NT2/D1 (cell line): ENCODE measurements around the gene YWHAQ.

Experiments
- SUZ12 ChIP-seq: IDR thresholded peaks from 2 replicates; pipeline ENCODE4 v1.6.1; 2011; ENCODE audit not compliant: insufficient read length, insufficient read depth; ENCODE audit errors: extremely low read depth
- YY1 ChIP-seq: IDR thresholded peaks from 2 replicates; pipeline ENCODE4 v1.6.1; 2011; ENCODE audit not compliant: insufficient read length, insufficient read depth

- TF ChIP-seq YY1: no peak
- TF ChIP-seq SUZ12: no peak
Observed at GRCh38 chr2:9599430-9599829, 31.4 kb downstream of the YWHAQ start.
